Vagina (tissue), 2 donors: ENCODE data around the gene SMG6. TPM values are rescaled to one million over a fixed set of nuclear protein-coding genes. Genes with fewer than 3 reads are reported as not detected.
A peak's percentile ranks its signal among the peaks of the same experiment; 100 is the strongest.

Source experiments
- DNase-seq, 2 donors: peaks; one replicate each; pipeline ENCODE4 v3.0.0-alpha.2; 2017; ENCODE audit errors: extremely low spot score in 2 of 2
- H3K27ac ChIP-seq: fragments of 200-600 bp; sonication (generic); one replicate; pipeline ENCODE4 v1.5.1; 2019
- H3K27me3 ChIP-seq: fragments of 200-600 bp; sonication (generic); one replicate; pipeline ENCODE4 v1.5.1; 2019
- H3K36me3 ChIP-seq, 2 donors: fragments of 200-600 bp; sonication (generic); one replicate each; pipeline ENCODE4 v1.5.1; 2017 to 2019
- H3K4me1 ChIP-seq: fragments of 200-600 bp; sonication (generic); one replicate; pipeline ENCODE4 v1.5.1; 2019
- H3K4me3 ChIP-seq, 2 donors: fragments of 200-600 bp; sonication (generic); 1 replicate in 1 of 2; 2 replicates in 1 of 2; pipeline ENCODE4 v1.5.1; 2016 to 2019
- H3K9me3 ChIP-seq: fragments of 200-600 bp; sonication (generic); one replicate; pipeline ENCODE4 v1.5.1; 2019
- POLR2A ChIP-seq, 2 donors: fragments of 450-650 bp; IDR thresholded peaks; one replicate each; pipeline ENCODE4 v1.6.1; 2017; ENCODE audit warnings: antibody characterized with exemption in 2 of 2, mild to moderate bottlenecking in 2 of 2, moderate library complexity in 2 of 2
- POLR2AphosphoS5 ChIP-seq, 2 donors: sonication (generic); formaldehyde crosslinking; IDR thresholded peaks; one replicate each; pipeline ENCODE4 v1.9.0; 2017; ENCODE audit warnings: antibody characterized with exemption in 2 of 2, mild to moderate bottlenecking in 2 of 2, low read depth in 1 of 2; ENCODE audit not compliant: insufficient read depth in 1 of 2
- intact Hi-C: fragments of 100-400 bp; cut with DNase I; formaldehyde crosslinking; loops from one replicate; pipeline ENCODE4 v1.15.1; 2023
- total RNA-seq: library from RNA; depleted of rRNA; stranded (reverse); fragments of >200 nt; gene quantifications from one replicate; pipeline ENCODE4 v1.2.3, GENCODE V29; 2016
- TF ChIP-seq, protein P1 (sequence below), 3 experiments: fragments of 450-650 bp in 2 of 3; fragments of 200-600 bp in 1 of 3; sonication (generic) in 1 of 3; IDR thresholded peaks; one replicate each; pipeline ENCODE4 v1.5.1; 2017 to 2019; ENCODE audit warnings: antibody characterized with exemption in 3 of 3, mild to moderate bottlenecking in 2 of 3, moderate library complexity in 2 of 3

Gene SMG6
- total RNA-seq, 1 donor from 2014 or later = 46.2 TPM

GRCh38 chr17:2081564-2081963, 222.0 kb downstream of the SMG6 start:
- intact Hi-C loops = no loop called here
- peaks cover 0 to 31% of the 10 kb centered on the region in 2 donors for H3K36me3 ChIP-seq
- DNase-seq = no peak
- H3K4me1 ChIP-seq = peaks cover 46% of the 10 kb centered on the region
- H3K9me3 ChIP-seq = no peaks in the 10 kb centered on the region
- TF ChIP-seq POLR2AphosphoS5 (IDR thresholded peaks at IDR 0.05; ENCODE audit: insufficient read depth in 1 of 2, low read depth in 1 of 2) (no peak), POLR2A (IDR thresholded peaks at IDR 0.05) (no peak)
- TF ChIP-seq, protein P1, sequence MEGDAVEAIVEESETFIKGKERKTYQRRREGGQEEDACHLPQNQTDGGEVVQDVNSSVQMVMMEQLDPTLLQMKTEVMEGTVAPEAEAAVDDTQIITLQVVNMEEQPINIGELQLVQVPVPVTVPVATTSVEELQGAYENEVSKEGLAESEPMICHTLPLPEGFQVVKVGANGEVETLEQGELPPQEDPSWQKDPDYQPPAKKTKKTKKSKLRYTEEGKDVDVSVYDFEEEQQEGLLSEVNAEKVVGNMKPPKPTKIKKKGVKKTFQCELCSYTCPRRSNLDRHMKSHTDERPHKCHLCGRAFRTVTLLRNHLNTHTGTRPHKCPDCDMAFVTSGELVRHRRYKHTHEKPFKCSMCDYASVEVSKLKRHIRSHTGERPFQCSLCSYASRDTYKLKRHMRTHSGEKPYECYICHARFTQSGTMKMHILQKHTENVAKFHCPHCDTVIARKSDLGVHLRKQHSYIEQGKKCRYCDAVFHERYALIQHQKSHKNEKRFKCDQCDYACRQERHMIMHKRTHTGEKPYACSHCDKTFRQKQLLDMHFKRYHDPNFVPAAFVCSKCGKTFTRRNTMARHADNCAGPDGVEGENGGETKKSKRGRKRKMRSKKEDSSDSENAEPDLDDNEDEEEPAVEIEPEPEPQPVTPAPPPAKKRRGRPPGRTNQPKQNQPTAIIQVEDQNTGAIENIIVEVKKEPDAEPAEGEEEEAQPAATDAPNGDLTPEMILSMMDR (IDR thresholded peaks at IDR 0.05) = no peak
- H3K4me3 ChIP-seq = no peak overlapping the region
- peak overlapping the region; percentile 51 for H3K27ac ChIP-seq
- no peaks in the 10 kb centered on the region for H3K27me3 ChIP-seq

DNA sequence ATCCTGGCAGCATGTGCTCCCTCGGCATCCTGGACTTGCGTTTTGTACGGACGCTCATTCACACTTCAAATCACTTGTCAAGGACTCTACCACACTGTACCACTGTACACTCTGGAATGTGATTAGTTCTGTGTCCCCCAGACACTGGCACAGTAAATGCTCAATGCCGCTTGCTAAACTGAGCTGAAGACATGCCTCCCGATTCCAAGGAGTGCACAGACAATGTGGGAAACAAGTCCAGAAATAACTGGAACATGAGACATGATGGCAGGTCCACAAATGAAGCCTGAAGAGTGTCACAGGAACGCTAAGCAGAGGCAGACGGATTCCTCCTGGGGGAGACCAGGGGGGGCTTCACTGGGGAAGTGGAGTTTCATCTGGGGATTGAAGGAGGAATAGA, 226.5 kb downstream of the SMG6 start:
- H3K27ac ChIP-seq = peak overlapping the region; percentile 82
- no peak overlapping the region for H3K4me3 ChIP-seq
- no peaks in the 10 kb centered on the region for H3K9me3 ChIP-seq
- no peak for DNase-seq
- peaks cover 0 to 31% of the 10 kb centered on the region in 2 donors for H3K36me3 ChIP-seq
- H3K27me3 ChIP-seq = no peaks in the 10 kb centered on the region
- intact Hi-C loops = no loop called here
- peaks cover 27% of the 10 kb centered on the region for H3K4me1 ChIP-seq
- TF ChIP-seq POLR2AphosphoS5 (IDR thresholded peaks at IDR 0.05; ENCODE audit: insufficient read depth in 1 of 2, low read depth in 1 of 2) (no peak), POLR2A (IDR thresholded peaks at IDR 0.05) (no peak)
- TF ChIP-seq, protein P1 (IDR thresholded peaks at IDR 0.05) = no peak

DNA sequence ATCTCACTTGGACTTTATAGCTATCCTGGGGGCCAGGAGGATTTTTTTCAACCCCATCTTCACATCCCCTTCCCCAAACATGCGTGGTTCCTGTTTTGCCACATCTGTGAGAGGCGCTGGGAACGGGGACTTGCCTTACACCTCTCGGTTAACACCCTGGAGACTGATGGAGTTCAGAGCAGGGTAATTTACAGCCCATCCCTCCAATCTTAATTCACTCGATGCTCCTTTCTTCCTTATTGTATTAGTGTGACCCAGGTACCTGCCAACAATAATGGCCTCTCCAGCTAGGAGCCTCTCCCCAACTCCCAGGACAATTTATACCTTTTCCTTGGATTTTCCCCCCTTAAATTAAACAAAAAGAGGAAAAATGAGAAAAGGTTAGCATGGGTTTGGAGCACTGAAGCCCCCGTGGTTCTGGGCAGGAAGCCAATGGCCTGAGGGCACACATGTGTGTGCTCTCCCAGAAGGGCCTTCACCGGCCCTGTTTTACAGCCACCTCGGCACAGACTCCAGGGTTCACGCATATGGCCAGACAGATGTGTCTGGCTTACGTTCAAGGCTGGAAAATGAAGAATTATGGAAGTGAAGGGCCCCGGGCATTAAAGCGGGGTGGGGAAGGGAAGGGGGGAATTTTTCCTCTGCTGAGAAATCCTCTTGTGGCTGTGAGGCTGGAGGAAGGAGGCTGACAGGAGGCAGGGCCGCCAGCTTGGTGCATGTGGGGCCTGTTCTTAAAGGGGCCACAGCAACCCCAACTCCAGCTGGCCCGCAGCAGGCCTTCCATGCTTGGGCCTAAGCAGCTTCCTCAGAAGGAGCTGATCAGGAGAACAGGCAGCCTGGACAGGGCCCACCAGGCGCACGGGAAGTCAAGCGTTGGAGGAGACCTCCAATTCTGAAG, 227.2 kb downstream of the SMG6 start:
- no peak for DNase-seq
- TF ChIP-seq POLR2AphosphoS5 (IDR thresholded peaks at IDR 0.05; ENCODE audit: insufficient read depth in 1 of 2, low read depth in 1 of 2) (no peak), POLR2A (IDR thresholded peaks at IDR 0.05) (no peak)
- TF ChIP-seq, protein P1 (IDR thresholded peaks at IDR 0.05) = no peak
- Histone ChIP-seq H3K36me3 (peaks cover 0 to 27% of the 10 kb centered on the region in 2 donors), H3K9me3 (no peaks in the 10 kb centered on the region), H3K27ac (peak overlapping the region; percentile 82), H3K4me3 (no peak overlapping the region), H3K4me1 (peaks cover 34% of the 10 kb centered on the region), H3K27me3 (no peaks in the 10 kb centered on the region)
- intact Hi-C loops = no loop called here

- H3K36me3 ChIP-seq = peaks cover 0 to 20% of the 10 kb centered on the region in 2 donors
- no peak overlapping the region for H3K4me3 ChIP-seq
- intact Hi-C loops = no loop called here
- H3K4me1 ChIP-seq = peaks cover 39% of the 10 kb centered on the region
- no peaks in the 10 kb centered on the region for H3K9me3 ChIP-seq
- TF ChIP-seq POLR2A (IDR thresholded peaks at IDR 0.05) = no peak
- TF ChIP-seq, protein P1 (IDR thresholded peaks at IDR 0.05) = no peak
- no peak for TF ChIP-seq POLR2AphosphoS5 (IDR thresholded peaks at IDR 0.05; ENCODE audit: insufficient read depth in 1 of 2, low read depth in 1 of 2)
- H3K27ac ChIP-seq = peak overlapping the region; percentile 82
- H3K27me3 ChIP-seq = no peaks in the 10 kb centered on the region
- no peak for DNase-seq
These were observed 228.1 kb downstream of the SMG6 start for GRCh38 chr17:2075336-2076086.
